Thyroid gland (tissue), 4 donors: Measurements from ENCODE around the gene GIMAP4. TPM values are rescaled to one million over a fixed set of nuclear protein-coding genes. Genes with fewer than 3 reads are reported as not detected.

ENCODE experiments used
- DNase-seq, 2 donors: peaks; one replicate each; pipeline ENCODE4 v3.0.0-alpha.2; 2019
- H3K27ac ChIP-seq, 3 donors: fragments of 200-600 bp; sonication (generic); 1 replicate in 2 of 3; 2 replicates in 1 of 3; pipeline ENCODE4 v1.5.1; 2016 to 2019; ENCODE audit warnings: mild to moderate bottlenecking in 1 of 3, moderate library complexity in 1 of 3
- H3K27me3 ChIP-seq: fragments of 200-600 bp; sonication (generic); one replicate; pipeline ENCODE4 v1.5.1; 2019
- H3K36me3 ChIP-seq, 2 donors: fragments of 200-600 bp; sonication (generic); one replicate each; pipeline ENCODE4 v1.5.1; 2016 to 2019
- H3K4me1 ChIP-seq, 2 donors: fragments of 200-600 bp; sonication (generic); one replicate each; pipeline ENCODE4 v1.5.1; 2017 to 2019
- H3K4me3 ChIP-seq, 3 donors: fragments of 200-600 bp; sonication (generic); replicated peaks in 1 of 3; 1 replicate in 2 of 3; 2 replicates in 1 of 3; pipeline ENCODE4 v1.5.1; 2016; ENCODE audit warnings: mild to moderate bottlenecking in 1 of 3
- H3K9me3 ChIP-seq: fragments of 200-600 bp; sonication (generic); one replicate; pipeline ENCODE4 v1.5.1; 2017
- CTCF ChIP-seq, 6 experiments: fragments of 200-600 bp in 3 of 6; fragments of 450-650 bp in 3 of 6; sonication (generic) in 3 of 6; IDR thresholded peaks; one replicate each; pipeline ENCODE4 v1.5.1; 2016 to 2019; ENCODE audit warnings: antibody characterized with exemption in 6 of 6, mild to moderate bottlenecking in 2 of 6, inconsistent platforms in 1 of 6, moderate library complexity in 1 of 6
- POLR2A ChIP-seq, 2 donors: fragments of 450-650 bp; IDR thresholded peaks; one replicate each; pipeline ENCODE4 v1.6.1; 2017; ENCODE audit warnings: antibody characterized with exemption in 2 of 2, mild to moderate bottlenecking in 2 of 2, moderate library complexity in 1 of 2
- WGBS, 2 donors: methylation state at CpG; one replicate each; pipeline ENCODE4 v1.1.5; 2017; 5-methylcytosine and 5-hydroxymethylcytosine counted together
- intact Hi-C: fragments of 100-400 bp; cut with DNase I; formaldehyde crosslinking; loops from one replicate; pipeline ENCODE4 v1.15.1; 2023
- total RNA-seq, 4 donors: library from RNA; depleted of rRNA; stranded (reverse); fragments of >200 nt; gene quantifications; one replicate each; pipeline ENCODE4 v1.2.3, GENCODE V29; 2016

Gene GIMAP4
- total RNA-seq, 4 donors from 2014 or later = 22.1 to 78.6 (median 41.3) TPM

DNA sequence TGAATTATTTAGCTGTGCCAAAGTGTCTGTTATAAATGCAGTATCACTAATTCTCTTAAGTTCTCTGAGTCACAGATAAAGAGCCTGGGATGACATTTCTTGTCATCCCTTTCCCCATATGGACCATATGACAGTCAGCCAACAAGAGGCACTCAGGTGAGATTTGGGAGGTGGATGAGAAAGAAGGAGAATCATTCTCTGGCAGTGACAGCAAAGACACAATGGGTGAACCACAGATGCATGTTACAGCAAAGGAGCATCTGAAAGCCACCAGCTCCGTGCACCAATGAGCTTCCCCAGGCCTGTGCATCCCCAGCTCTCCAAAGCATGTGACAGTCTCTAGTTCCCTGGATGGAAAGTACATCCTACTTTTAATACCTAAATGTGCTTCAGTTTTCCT is 54.2 kb downstream of the GIMAP4 start:
- H3K9me3 ChIP-seq = no peaks in the 10 kb centered on the region
- DNase-seq = no peak
- 58 to 80% methylated on average over 1 of the region's 1 CpG for WGBS, 2 donors

More for the DNA sequence above, 54.2 kb downstream of the GIMAP4 start:
- no peak overlapping the region for H3K27ac ChIP-seq
- H3K4me1 ChIP-seq = no peaks in the 10 kb centered on the region
- no peak for TF ChIP-seq POLR2A (IDR thresholded peaks at IDR 0.05)
- TF ChIP-seq CTCF (IDR thresholded peaks at IDR 0.05) = no peak
- intact Hi-C loops = no loop called here
- no peaks in the 10 kb centered on the region for H3K27me3 ChIP-seq
- H3K36me3 ChIP-seq = no peaks in the 10 kb centered on the region
- H3K4me3 ChIP-seq = no peak overlapping the region

Other genes starting within 250 kb of the GIMAP4 start
- 10 to 100 TPM in 3 of 4 donors, 1 to 10 TPM in 1; 9.9 to 46.1 (median 37.9) TPM for gene LRRC61, start 244.0 kb upstream of the GIMAP4 start, total RNA-seq
- gene ACTR3C, start 243.8 kb upstream of the GIMAP4 start, total RNA-seq = 10 to 100 TPM; 11.7 to 34.8 (median 23.0) TPM
- gene RARRES2, start 225.8 kb upstream of the GIMAP4 start, total RNA-seq = 100 to 1,000 TPM in 1 of 4 donors, 10 to 100 TPM in 3; 22.2 to 137 (median 54.8) TPM
- gene REPIN1, start 198.6 kb upstream of the GIMAP4 start, total RNA-seq = 100 to 1,000 TPM in 3 of 4 donors, 10 to 100 TPM in 1; 71.9 to 144 (median 123) TPM
- 1 to 10 TPM; 4.3 to 7.5 (median 6.3) TPM for gene ZNF775, start 188.1 kb upstream of the GIMAP4 start, total RNA-seq
- 10 to 100 TPM in 3 of 4 donors, 1 to 10 TPM in 1; 7.5 to 34.5 (median 20.0) TPM for gene GIMAP8, start 116.8 kb upstream of the GIMAP4 start, total RNA-seq
- 10 to 100 TPM; 12.4 to 35.2 (median 24.0) TPM for gene GIMAP7, start 52.5 kb upstream of the GIMAP4 start, total RNA-seq
- 10 to 100 TPM; 17.7 to 73.6 (median 45.0) TPM for gene GIMAP6, start 65.0 kb downstream of the GIMAP4 start, total RNA-seq
- 10 to 100 TPM in 2 of 4 donors, 1 to 10 TPM in 2; 6.7 to 32.4 (median 10.4) TPM for gene GIMAP2, start 118.3 kb downstream of the GIMAP4 start, total RNA-seq
- 10 to 100 TPM in 2 of 4 donors, 1 to 10 TPM in 2; 6.7 to 23.6 (median 9.6) TPM for gene GIMAP1, start 149.2 kb downstream of the GIMAP4 start, total RNA-seq
- 10 to 100 TPM; 25.3 to 80.6 (median 39.0) TPM for gene GIMAP5, start 170.0 kb downstream of the GIMAP4 start, total RNA-seq
- 10 to 100 TPM; 10.4 to 36.0 (median 18.9) TPM for gene TMEM176B, start 233.0 kb downstream of the GIMAP4 start, total RNA-seq
- 10 to 100 TPM in 2 of 4 donors, 1 to 10 TPM in 2; 3.7 to 34.0 (median 14.7) TPM for gene TMEM176A, start 233.4 kb downstream of the GIMAP4 start, total RNA-seq